Stomach (tissue), 9 donors: ENCODE measurements around the gene SORL1. TPM values are rescaled to one million over a fixed set of nuclear protein-coding genes. Genes with fewer than 3 reads are reported as not detected.

ENCODE experiments used
- DNase-seq, 2 donors: peaks; one replicate each; pipeline versions ENCODE4 v3.0.0 to v3.0.0-alpha.2; 2013 to 2019
- H3K27ac ChIP-seq, 5 donors: fragments of 200-600 bp in 4 of 5; sonication (generic) in 4 of 5; one replicate each; pipeline ENCODE4 v1.5.1; 2013 to 2019; ENCODE audit warnings: mild to moderate bottlenecking in 1 of 5, moderate library complexity in 1 of 5
- H3K27me3 ChIP-seq, 3 donors: fragments of 200-600 bp; sonication (generic); one replicate each; pipeline ENCODE4 v1.5.1; 2017 to 2019; ENCODE audit warnings: mixed run types in 1 of 3
- H3K36me3 ChIP-seq, 4 donors: fragments of 200-600 bp; sonication (generic); 1 replicate in 3 of 4; 2 replicates in 1 of 4; pipeline ENCODE4 v1.5.1; 2016 to 2019
- H3K4me1 ChIP-seq, 4 donors: fragments of 200-600 bp; sonication (generic); one replicate each; pipeline ENCODE4 v1.5.1; 2016 to 2019
- H3K4me3 ChIP-seq, 4 donors: fragments of 200-600 bp; sonication (generic) in 3 of 4; one replicate each; pipeline ENCODE4 v1.5.1; 2016 to 2019; ENCODE audit warnings: mild to moderate bottlenecking in 1 of 4
- H3K9me3 ChIP-seq, 4 donors: fragments of 200-600 bp; sonication (generic); one replicate each; pipeline ENCODE4 v1.5.1; 2016 to 2019
- EP300 ChIP-seq: sonication (generic); formaldehyde crosslinking; IDR thresholded peaks from one replicate; pipeline ENCODE4 v1.6.1; 2017; ENCODE audit warnings: antibody characterized with exemption
- POLR2A ChIP-seq, 4 donors: fragments of 450-650 bp; IDR thresholded peaks; one replicate each; pipeline ENCODE4 v1.6.1; 2016; ENCODE audit warnings: antibody characterized with exemption in 4 of 4, control low read depth in 2 of 4, mild to moderate bottlenecking in 1 of 4, moderate library complexity in 1 of 4
- POLR2AphosphoS5 ChIP-seq, 3 donors: sonication (generic); formaldehyde crosslinking; IDR thresholded peaks; one replicate each; pipeline ENCODE4 v1.6.1; 2016; ENCODE audit warnings: antibody characterized with exemption in 3 of 3
- WGBS, 5 donors: extraction: QIAGEN DNeasy Blood & Tissue Kit in 3 of 5; methylation state at CpG; one replicate each; pipeline versions ENCODE4 v1.1.5 to v1.1.7; 2013 to 2018; 5-methylcytosine and 5-hydroxymethylcytosine counted together
- intact Hi-C: fragments of 100-400 bp; cut with DNase I; formaldehyde crosslinking; loops from one replicate; pipeline ENCODE4 v1.15.1; 2023; ENCODE audit warnings: low total_unique reads
- polyA plus RNA-seq, 3 donors: library from polyadenylated mRNA; stranded (reverse); fragments of 200-250 nt; gene quantifications; one replicate each; pipeline ENCODE4 v1.2.3, GENCODE V29; 2013
- total RNA-seq, 5 donors: library from RNA; depleted of rRNA; stranded (reverse); fragments of >200 nt; gene quantifications; one replicate each; pipeline versions ENCODE4 v1.1.0 to v1.2.3, GENCODE V29; 2014 to 2016
- TF ChIP-seq, protein P1 (sequence below), 7 experiments: fragments of 450-650 bp in 4 of 7; fragments of 200-600 bp in 3 of 7; sonication (generic) in 3 of 7; IDR thresholded peaks; one replicate each; pipeline ENCODE4 v1.5.1; 2016 to 2019; ENCODE audit warnings: antibody characterized with exemption in 7 of 7, control low read depth in 2 of 7, mild to moderate bottlenecking in 1 of 7
- donor health status: healthy with polysubstance abuse.
- donor health status: Bipolar disorder and iron deficiency.
- donor health status: healthy.

Gene SORL1
- total and polyA plus RNA-seq, 8 donors: 0.76 to 161 (median 18.2) TPM

DNA sequence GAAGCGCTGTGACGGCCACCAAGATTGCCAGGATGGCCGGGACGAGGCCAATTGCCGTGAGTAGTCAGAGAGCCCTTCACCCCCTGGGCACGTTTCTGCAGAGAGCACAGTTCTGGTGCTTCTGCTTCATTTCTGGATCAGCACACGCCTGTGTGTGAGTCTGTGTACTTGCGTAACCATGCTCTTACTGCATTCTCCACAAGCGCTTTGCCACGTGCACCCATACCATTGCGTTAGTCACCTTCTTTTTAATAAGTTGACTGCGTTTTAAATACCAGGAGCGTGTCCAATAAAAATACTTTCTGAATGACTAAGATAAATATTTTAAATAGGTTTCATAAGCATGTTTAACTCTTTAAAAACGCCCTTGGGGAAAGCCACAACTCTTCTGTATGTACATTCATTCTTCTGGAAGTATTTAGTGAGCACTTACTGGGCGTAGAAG, 143.6 kb downstream of the SORL1 start:
- no peak for TF ChIP-seq EP300
- peak in 2 of 3 donors; percentile 62 to 79 for TF ChIP-seq POLR2AphosphoS5 (IDR thresholded peaks at IDR 0.05)
- no peak for TF ChIP-seq POLR2A (IDR thresholded peaks at IDR 0.05)
- TF ChIP-seq, protein P1, sequence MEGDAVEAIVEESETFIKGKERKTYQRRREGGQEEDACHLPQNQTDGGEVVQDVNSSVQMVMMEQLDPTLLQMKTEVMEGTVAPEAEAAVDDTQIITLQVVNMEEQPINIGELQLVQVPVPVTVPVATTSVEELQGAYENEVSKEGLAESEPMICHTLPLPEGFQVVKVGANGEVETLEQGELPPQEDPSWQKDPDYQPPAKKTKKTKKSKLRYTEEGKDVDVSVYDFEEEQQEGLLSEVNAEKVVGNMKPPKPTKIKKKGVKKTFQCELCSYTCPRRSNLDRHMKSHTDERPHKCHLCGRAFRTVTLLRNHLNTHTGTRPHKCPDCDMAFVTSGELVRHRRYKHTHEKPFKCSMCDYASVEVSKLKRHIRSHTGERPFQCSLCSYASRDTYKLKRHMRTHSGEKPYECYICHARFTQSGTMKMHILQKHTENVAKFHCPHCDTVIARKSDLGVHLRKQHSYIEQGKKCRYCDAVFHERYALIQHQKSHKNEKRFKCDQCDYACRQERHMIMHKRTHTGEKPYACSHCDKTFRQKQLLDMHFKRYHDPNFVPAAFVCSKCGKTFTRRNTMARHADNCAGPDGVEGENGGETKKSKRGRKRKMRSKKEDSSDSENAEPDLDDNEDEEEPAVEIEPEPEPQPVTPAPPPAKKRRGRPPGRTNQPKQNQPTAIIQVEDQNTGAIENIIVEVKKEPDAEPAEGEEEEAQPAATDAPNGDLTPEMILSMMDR (IDR thresholded peaks at IDR 0.05): no peak
- Histone ChIP-seq H3K4me3 (no peak overlapping the region), H3K4me1 (peaks cover 0 to 6% (median 0%) of the 10 kb centered on the region in 4 donors), H3K27me3 (no peaks in the 10 kb centered on the region), H3K27ac (peak overlapping the region in 1 of 5 donors; percentile 57), H3K36me3 (peaks cover 8 to 68% (median 43%) of the 10 kb centered on the region in 4 donors), H3K9me3 (no peaks in the 10 kb centered on the region)
- intact Hi-C loops: no loop called here
- DNase-seq: peak in 1 of 2 donors; percentile 33
- WGBS, 5 donors: 71 to 84% (median 75%) methylated on average over 15 of the region's 15 CpGs

DNA sequence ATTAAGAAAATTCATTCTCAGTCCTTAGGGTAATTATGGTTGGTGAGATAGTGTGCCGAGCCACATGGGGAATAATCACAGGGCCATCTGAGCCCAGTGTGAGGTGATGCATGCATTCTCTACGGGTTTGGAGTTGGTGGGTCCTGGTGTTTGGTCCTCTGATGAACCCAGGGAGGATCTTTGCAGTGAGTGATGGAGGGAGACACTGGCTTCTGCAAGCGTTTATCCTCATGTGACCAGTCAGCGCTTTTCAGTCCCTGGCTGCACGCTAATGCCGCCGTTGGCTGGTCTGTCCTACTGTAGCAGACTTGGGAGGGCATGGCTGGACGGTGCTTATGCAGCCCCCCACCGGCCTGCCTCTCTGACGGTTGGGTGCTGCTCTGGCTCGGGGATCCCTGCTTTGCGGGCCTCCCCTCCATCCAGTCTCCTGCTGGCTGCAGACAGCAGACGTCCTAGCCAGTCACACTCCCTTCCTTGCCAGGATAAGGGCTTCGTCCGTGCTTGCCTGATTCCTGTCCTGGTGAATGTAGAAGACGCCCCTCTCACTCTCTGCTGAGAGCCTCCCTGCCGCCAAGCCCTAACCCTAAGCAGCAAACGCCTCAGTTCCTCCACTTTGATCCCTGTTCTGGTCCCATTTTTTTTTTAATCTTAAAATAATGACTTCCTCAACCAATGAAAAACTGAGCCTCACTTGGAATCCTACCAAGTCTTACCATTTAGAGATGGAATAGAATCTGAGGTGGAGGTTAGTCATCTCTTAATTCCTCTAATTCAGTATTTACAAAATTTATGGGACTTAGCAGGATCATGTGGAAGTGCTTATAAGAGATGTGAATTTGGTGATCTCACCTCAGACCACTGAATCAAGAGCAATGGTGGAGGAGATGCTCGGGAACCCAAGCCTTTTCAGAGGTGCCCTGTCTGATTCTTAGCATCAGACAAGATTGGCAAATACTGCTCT, 144.4 kb downstream of the SORL1 start:
- Histone ChIP-seq H3K36me3 (peaks cover 8 to 61% (median 38%) of the 10 kb centered on the region in 4 donors), H3K27ac (peak overlapping the region in 1 of 5 donors; percentile 57), H3K9me3 (no peaks in the 10 kb centered on the region), H3K27me3 (no peaks in the 10 kb centered on the region), H3K4me1 (peaks cover 0 to 2% (median 0%) of the 10 kb centered on the region in 4 donors), H3K4me3 (no peak overlapping the region)
- no peak for DNase-seq
- intact Hi-C loops: no loop called here
- TF ChIP-seq POLR2AphosphoS5 (IDR thresholded peaks at IDR 0.05) (no peak), EP300 (no peak), POLR2A (IDR thresholded peaks at IDR 0.05) (no peak)
- TF ChIP-seq, protein P1 (IDR thresholded peaks at IDR 0.05): no peak
- WGBS, 5 donors: 91 to 96% (median 93%) methylated on average over 17 to 19 of the region's 19 CpGs

DNA sequence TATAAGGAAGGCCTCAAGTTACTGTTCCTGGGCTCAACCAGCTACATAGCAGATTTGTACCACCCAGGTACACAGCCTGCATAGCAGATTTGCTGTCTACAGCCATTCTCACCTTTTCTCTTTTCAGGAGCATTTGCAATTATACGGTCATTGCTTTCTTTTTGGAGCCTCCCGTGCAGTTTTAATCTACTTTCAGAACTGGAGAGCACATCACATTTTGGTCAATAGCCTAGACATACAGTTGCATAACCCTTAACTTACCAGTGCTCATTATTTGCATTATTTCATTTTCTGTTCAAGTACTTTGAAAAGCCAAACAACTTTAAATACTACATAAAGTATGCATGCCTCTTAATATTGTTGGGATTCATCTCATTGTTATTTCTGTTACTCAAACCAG, 151.2 kb downstream of the SORL1 start:
- 69 to 80% (median 77%) methylated on average over 2 of the region's 2 CpGs for WGBS, 5 donors
- H3K4me3 ChIP-seq: no peak overlapping the region
- no peak overlapping the region for H3K27ac ChIP-seq
- peaks cover 15 to 60% (median 48%) of the 10 kb centered on the region in 4 donors for H3K36me3 ChIP-seq
- DNase-seq: no peak
- H3K9me3 ChIP-seq: no peaks in the 10 kb centered on the region
- H3K4me1 ChIP-seq: no peaks in the 10 kb centered on the region
- intact Hi-C loops: no loop called here
- H3K27me3 ChIP-seq: no peaks in the 10 kb centered on the region
- TF ChIP-seq POLR2AphosphoS5 (IDR thresholded peaks at IDR 0.05) (no peak), POLR2A (IDR thresholded peaks at IDR 0.05) (no peak), EP300 (no peak)

DNA sequence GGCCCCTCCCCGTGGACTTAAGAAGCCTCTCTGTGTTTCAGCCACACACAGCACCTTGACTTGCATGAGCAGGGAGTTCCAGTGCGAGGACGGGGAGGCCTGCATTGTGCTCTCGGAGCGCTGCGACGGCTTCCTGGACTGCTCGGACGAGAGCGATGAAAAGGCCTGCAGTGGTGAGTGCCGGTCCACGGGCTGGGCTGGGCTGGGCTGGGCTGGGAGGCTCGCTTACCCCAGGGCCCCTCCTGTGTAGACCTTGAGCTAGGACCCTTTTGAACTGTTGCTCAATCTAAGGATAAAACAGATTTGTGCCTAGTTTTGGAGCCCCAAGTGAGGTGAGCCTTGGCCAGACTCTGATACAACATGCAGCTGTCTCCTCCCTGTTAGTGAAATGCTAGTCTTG, 152.0 kb downstream of the SORL1 start:
- no peak for DNase-seq
- 93 to 100% (median 97%) methylated on average over 2 to 13 of the region's 13 CpGs for WGBS, 5 donors

More for the DNA sequence above, 152.0 kb downstream of the SORL1 start:
- Histone ChIP-seq H3K27ac (no peak overlapping the region), H3K27me3 (no peaks in the 10 kb centered on the region), H3K9me3 (no peaks in the 10 kb centered on the region), H3K36me3 (peaks cover 15 to 61% (median 56%) of the 10 kb centered on the region in 4 donors), H3K4me1 (no peaks in the 10 kb centered on the region), H3K4me3 (no peak overlapping the region)
- TF ChIP-seq POLR2AphosphoS5 (IDR thresholded peaks at IDR 0.05) (no peak), POLR2A (IDR thresholded peaks at IDR 0.05) (no peak)
- TF ChIP-seq, protein P1 (IDR thresholded peaks at IDR 0.05): no peak
- intact Hi-C loops: no loop called here
